A549 treated with AZD2906 at 1 μM for 4 hours (cell line): ENCODE data around the gene TCEA3. TPM values are rescaled to one million over a fixed set of nuclear protein-coding genes. Genes with fewer than 3 reads are reported as not detected.

Experiments used
- total RNA-seq: library from RNA; stranded (reverse); fragments of 200-300 nt; extraction: Qiagen RNA extraction; gene quantifications from 5 replicates; pipeline ENCODE4 v1.2.3, GENCODE V29; 2022

Gene TCEA3
- 0.34 to 0.70 TPM (median 0.62 TPM) in 5 replicates for total RNA-seq

DNA sequence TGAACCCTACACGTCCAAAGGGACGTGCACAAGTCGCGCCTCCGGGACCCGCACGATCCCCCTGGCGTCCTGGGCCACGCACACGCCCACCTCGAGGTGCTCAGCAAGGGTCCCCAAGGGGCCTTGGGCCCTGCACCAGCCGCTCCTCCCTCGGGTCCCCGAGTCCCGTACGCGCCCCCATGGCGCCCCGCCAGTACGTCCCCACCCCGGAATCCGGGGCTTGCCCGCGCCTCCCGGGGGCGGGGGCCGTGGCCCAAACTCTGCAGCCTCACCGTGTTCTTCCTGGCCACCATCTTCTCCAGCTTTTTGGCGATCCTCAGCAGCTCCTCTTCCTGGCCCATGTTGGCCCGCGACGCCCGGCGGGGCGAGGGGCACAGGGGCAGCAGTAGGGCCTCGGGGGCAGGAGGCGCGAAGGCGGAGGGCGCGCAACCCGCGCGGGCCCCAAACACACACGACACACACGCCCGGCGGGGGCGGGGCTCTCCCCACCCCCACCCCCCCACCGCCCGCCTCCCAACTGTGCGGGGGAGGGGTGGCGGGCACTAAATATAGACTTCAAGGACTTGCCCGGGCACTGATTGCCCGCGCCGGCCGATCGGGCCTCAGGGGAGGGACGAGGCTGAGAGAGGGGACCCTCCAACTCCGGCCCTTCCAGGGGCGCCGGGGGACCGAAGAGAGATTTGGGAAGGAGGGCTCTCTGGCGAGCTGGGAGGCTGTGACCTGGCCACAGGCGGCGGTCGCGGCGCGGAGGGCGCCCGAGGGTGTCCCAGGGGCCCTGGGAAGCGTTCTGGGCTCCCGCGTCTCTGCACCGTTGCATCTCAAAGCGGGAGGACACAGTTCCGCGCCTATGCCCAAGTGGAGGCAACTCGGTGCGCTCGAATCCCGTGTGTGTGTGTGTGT, at the start of gene TCEA3:
TSS of gene TCEA3 (minus strand) at position 456 of the 900 bp plus-strand sequence. CDS start at position 341, 115 bp downstream.

DNA sequence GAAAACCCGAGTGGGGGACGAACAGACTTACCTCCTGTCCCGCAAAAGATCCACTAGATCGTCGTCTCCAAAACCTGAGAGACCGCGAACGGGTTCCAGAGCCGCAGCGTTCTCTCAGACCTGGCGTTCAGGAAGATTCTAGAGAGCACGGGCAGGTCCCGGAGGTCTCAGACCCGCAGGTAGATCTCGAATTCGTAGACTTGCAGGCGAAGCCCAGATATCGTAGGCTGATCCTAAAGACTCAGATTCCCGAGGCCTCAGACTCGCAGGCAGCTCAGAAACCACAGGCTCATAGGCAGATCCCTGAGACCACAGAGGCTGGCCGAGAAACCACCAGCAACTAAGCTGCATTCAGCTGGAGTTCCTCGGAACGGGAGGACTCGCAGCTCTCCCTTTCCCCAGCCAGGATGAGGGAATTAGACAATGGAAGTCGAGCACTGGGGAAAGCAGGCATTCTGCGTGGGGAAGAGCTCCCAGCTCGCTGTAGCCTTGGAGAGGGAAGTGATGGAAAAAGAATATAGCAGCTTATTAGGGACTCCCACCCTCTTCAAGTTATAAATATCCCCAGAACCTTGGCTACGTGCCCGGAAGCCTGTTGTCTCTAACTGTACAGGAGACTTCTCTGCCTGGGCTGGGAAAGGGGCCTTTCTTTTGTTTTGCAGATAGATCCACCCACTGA, 55.1 kb downstream of the TCEA3 start, which contains the start of gene ZNF436:
TSS of gene ZNF436 (minus strand) at position 502 of the 679 bp plus-strand sequence. CDS start 1,831 bp downstream, outside the sequence.

DNA sequence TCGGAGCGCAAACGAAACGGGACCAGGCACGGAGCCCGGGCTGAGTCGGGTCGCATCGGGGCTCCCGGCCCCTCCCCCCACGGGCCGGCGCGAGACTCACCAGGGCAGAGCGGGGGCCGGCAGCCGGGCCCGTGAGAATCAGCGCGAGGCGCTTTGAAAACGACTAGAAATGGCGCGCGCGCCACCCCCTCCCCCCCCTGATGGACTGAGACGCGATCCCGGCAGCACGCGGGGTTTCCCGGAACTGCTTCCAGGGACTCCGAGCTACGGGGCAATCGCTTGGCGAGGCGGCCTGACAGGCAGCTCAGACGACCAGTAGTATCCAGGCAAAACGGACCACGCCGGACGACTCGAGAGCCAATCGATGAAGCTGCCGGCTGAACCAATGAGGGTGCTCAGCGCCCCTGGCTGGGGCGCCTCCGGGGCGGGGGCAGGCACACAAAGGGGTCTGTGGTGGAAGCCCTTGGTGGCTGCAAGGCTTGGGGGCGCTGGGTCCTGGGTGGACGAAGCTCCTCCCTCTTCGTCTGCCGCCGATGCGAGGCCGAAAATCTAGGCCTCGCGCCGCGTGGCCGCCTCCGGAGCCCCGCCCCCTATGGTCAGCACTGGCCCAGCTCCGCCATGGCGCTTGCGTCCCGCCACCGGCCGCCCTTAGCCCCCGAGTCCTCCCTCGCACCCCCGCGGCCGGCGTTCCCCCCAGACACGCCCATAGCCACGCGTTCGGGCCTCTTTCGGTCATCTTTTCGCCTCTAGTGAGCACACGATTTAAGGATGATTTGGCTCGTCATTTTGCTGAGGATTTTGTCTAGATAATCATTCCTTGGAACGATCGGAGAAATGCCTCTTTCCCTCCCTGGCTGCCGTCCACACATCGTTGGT, 80.2 kb downstream of the TCEA3 start, which contains the start of gene HNRNPR:
TSS of gene HNRNPR (minus strand) at position 174 of the 876 bp plus-strand sequence. CDS start 3,276 bp downstream, outside the sequence.

Other genes starting within 250 kb of the TCEA3 start
- gene HTR1D, start 207.2 kb downstream of the TCEA3 start, total RNA-seq = 11.3 to 13.1 TPM (median 12.0 TPM) in 5 replicates
- gene HNRNPR, start 80.5 kb downstream of the TCEA3 start, total RNA-seq = 145 to 210 TPM (median 158 TPM) in 5 replicates
- 4.8 to 5.9 TPM (median 5.0 TPM) in 5 replicates for gene ZNF436, start 54.9 kb downstream of the TCEA3 start, total RNA-seq
- gene ASAP3, start 59.4 kb upstream of the TCEA3 start, total RNA-seq = 6.1 to 8.3 TPM (median 7.0 TPM) in 5 replicates
- 2.4 to 2.8 TPM (median 2.6 TPM) in 5 replicates for gene E2F2, start 106.5 kb upstream of the TCEA3 start, total RNA-seq
- gene ID3, start 134.8 kb upstream of the TCEA3 start, total RNA-seq = 282 to 417 TPM (median 393 TPM) in 5 replicates